NCI-H446 treated with DMSO at 0.1 percent for 48 hours (cell line): ENCODE results near the gene MCUR1.
"Not testable (repeated sequence)": the region's sequence is repeated elsewhere in the genome, so short reads cannot be mapped to it uniquely, and the experiment has no call there.

ENCODE experiments used
- DNase-seq: peaks from one replicate; lab custom pipeline; 2025; lab: John Stamatoyannopoulos, UW

The MCUR1 gene

GRCh38 chr6:13814176-13814937 lies at the start of gene MCUR1:
Gene MCUR1, minus strand, starts transcription at chr6:13814557. Its CDS starts 128 bp downstream, at chr6:13814429.
- peak; percentile 81 for DNase-seq

GRCh38 chr6:13863699-13864155 lies 49.4 kb upstream of the MCUR1 start:
- DNase-seq: no peak

- not testable (repeated sequence) for DNase-seq
These were observed 46.3 kb upstream of the MCUR1 start for GRCh38 chr6:13860556-13861185.

GRCh38 chr6:13859871-13860555 lies 45.7 kb upstream of the MCUR1 start:
- DNase-seq: no peak

- no peak for DNase-seq
These were observed 40.4 kb upstream of the MCUR1 start for GRCh38 chr6:13854716-13855250.

- DNase-seq: no peak
These were observed 39.5 kb upstream of the MCUR1 start for GRCh38 chr6:13853871-13854270.

GRCh38 chr6:13851803-13852202 lies 37.4 kb upstream of the MCUR1 start:
- no peak for DNase-seq

GRCh38 chr6:13851330-13851729 lies 37.0 kb upstream of the MCUR1 start:
- DNase-seq: no peak

GRCh38 chr6:13850690-13851089 lies 36.3 kb upstream of the MCUR1 start:
- not testable (repeated sequence) for DNase-seq

GRCh38 chr6:13848522-13849150 lies 34.3 kb upstream of the MCUR1 start:
- peak; percentile 28 for DNase-seq

GRCh38 chr6:13847326-13848050 lies 33.1 kb upstream of the MCUR1 start:
- DNase-seq: no peak

- no peak for DNase-seq
These were observed 32.5 kb upstream of the MCUR1 start for GRCh38 chr6:13846841-13847240.

- no peak for DNase-seq
These were observed 27.6 kb upstream of the MCUR1 start for GRCh38 chr6:13841936-13842335.

- no peak for DNase-seq
These were observed 24.3 kb upstream of the MCUR1 start for GRCh38 chr6:13838616-13839015.

GRCh38 chr6:13836170-13836569 lies 21.8 kb upstream of the MCUR1 start:
- DNase-seq: no peak

- DNase-seq: no peak
These were observed 20.4 kb upstream of the MCUR1 start for GRCh38 chr6:13834790-13835189.

- not testable (repeated sequence) for DNase-seq
These were observed 19.7 kb upstream of the MCUR1 start for GRCh38 chr6:13834018-13834417.

GRCh38 chr6:13832778-13833177 lies 18.4 kb upstream of the MCUR1 start:
- no peak for DNase-seq

GRCh38 chr6:13831615-13832014 lies 17.3 kb upstream of the MCUR1 start:
- no peak for DNase-seq

- DNase-seq: no peak
These were observed 16.4 kb upstream of the MCUR1 start for GRCh38 chr6:13830803-13831202.

GRCh38 chr6:13829419-13829818 lies 15.1 kb upstream of the MCUR1 start:
- not testable (repeated sequence) for DNase-seq
